ENCODE results near the gene SGCE. TPM values are rescaled to one million over a fixed set of nuclear protein-coding genes. Genes with fewer than 3 reads are reported as not detected.

Gene SGCE
- total RNA-seq, 1 experiment from 2014 or later, result 49.2 TPM

DNA sequence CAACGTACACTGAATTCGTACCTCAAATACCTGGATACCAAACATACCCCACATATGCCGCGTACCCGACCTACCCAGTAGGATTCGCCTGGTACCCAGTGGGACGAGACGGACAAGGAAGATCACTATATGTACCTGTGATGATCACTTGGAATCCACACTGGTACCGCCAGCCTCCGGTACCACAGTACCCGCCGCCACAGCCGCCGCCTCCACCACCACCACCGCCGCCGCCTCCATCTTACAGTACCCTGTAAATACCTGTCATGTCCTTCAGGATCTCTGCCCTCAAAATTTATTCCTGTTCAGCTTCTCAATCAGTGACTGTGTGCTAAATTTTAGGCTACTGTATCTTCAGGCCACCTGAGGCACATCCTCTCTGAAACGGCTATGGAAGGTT is 9.5 kb upstream of the SGCE start:
- no peak overlapping the region for H3K4me3 ChIP-seq (ENCODE audit: low read depth, low read length, poor library complexity, severe bottlenecking)
- CTCF ChIA-PET, result no interaction called here
- no peaks in the 10 kb centered on the region for H3K9me3 ChIP-seq (ENCODE audit: low read depth, low read length, poor library complexity, severe bottlenecking)
- no peak for DNase-seq (ENCODE audit: low spot score)
- TF ChIP-seq, protein P1, sequence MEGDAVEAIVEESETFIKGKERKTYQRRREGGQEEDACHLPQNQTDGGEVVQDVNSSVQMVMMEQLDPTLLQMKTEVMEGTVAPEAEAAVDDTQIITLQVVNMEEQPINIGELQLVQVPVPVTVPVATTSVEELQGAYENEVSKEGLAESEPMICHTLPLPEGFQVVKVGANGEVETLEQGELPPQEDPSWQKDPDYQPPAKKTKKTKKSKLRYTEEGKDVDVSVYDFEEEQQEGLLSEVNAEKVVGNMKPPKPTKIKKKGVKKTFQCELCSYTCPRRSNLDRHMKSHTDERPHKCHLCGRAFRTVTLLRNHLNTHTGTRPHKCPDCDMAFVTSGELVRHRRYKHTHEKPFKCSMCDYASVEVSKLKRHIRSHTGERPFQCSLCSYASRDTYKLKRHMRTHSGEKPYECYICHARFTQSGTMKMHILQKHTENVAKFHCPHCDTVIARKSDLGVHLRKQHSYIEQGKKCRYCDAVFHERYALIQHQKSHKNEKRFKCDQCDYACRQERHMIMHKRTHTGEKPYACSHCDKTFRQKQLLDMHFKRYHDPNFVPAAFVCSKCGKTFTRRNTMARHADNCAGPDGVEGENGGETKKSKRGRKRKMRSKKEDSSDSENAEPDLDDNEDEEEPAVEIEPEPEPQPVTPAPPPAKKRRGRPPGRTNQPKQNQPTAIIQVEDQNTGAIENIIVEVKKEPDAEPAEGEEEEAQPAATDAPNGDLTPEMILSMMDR (conservative IDR thresholded peaks at IDR 0.05; ENCODE audit: low read depth, low read length), result no peak
- no peak for TF ChIP-seq EZH2 (IDR thresholded peaks at IDR 0.05; ENCODE audit: borderline replicate concordance, low read depth, low read length, poor library complexity, severe bottlenecking)
- BruUV-seq (replicated peaks), result no TSS peak
- H3K36me3 ChIP-seq (ENCODE audit: insufficient read depth, low read length, poor library complexity, severe bottlenecking), result no peaks in the 10 kb centered on the region
- POLR2A ChIA-PET (ENCODE audit: low non-redundant PET), result no interaction called here
- H3K27ac ChIP-seq (ENCODE audit: low read depth, low read length, poor library complexity, severe bottlenecking), result no peak overlapping the region
- H3K4me1 ChIP-seq (ENCODE audit: insufficient read depth, low read length, poor library complexity, severe bottlenecking), result peaks cover under 1% of the 10 kb centered on the region
- intact Hi-C loops (cut with micrococcal nuclease; ENCODE audit: unreplicated experiment), result no loop called here
- H3K27me3 ChIP-seq (replicated peaks; ENCODE audit: insufficient read depth, low read depth, low read length, poor library complexity), result no peaks in the 10 kb centered on the region

DNA sequence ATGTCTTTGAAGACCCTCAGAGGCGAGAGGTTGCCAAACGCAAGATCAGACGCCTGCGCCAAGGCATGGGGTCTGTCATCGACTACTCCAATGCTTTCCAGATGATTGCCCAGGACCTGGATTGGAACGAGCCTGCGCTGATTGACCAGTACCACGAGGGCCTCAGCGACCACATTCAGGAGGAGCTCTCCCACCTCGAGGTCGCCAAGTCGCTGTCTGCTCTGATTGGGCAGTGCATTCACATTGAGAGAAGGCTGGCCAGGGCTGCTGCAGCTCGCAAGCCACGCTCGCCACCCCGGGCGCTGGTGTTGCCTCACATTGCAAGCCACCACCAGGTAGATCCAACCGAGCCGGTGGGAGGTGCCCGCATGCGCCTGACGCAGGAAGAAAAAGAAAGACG is 8.1 kb upstream of the SGCE start:
- ChIA-PET CTCF (no interaction called here), POLR2A (ENCODE audit: low non-redundant PET) (no interaction called here)
- no TSS peak for BruUV-seq (replicated peaks)
- Histone ChIP-seq H3K9me3 (ENCODE audit: low read depth, low read length, poor library complexity, severe bottlenecking) (no peaks in the 10 kb centered on the region), H3K27me3 (replicated peaks; ENCODE audit: insufficient read depth, low read depth, low read length, poor library complexity) (no peaks in the 10 kb centered on the region), H3K36me3 (ENCODE audit: insufficient read depth, low read length, poor library complexity, severe bottlenecking) (no peaks in the 10 kb centered on the region), H3K4me3 (ENCODE audit: low read depth, low read length, poor library complexity, severe bottlenecking) (no peak overlapping the region), H3K27ac (ENCODE audit: low read depth, low read length, poor library complexity, severe bottlenecking) (no peak overlapping the region), H3K4me1 (ENCODE audit: insufficient read depth, low read length, poor library complexity, severe bottlenecking) (peaks cover 10% of the 10 kb centered on the region)
- DNase-seq (ENCODE audit: low spot score), result no peak
- no peak for TF ChIP-seq EZH2 (IDR thresholded peaks at IDR 0.05; ENCODE audit: borderline replicate concordance, low read depth, low read length, poor library complexity, severe bottlenecking)
- TF ChIP-seq, protein P1 (conservative IDR thresholded peaks at IDR 0.05; ENCODE audit: low read depth, low read length), result no peak
- intact Hi-C loops (cut with micrococcal nuclease; ENCODE audit: unreplicated experiment), result loop anchor here (5.0 kb wide), 1 partner anchor 533 kb away; no protein-coding TSS in a partner anchor

DNA sequence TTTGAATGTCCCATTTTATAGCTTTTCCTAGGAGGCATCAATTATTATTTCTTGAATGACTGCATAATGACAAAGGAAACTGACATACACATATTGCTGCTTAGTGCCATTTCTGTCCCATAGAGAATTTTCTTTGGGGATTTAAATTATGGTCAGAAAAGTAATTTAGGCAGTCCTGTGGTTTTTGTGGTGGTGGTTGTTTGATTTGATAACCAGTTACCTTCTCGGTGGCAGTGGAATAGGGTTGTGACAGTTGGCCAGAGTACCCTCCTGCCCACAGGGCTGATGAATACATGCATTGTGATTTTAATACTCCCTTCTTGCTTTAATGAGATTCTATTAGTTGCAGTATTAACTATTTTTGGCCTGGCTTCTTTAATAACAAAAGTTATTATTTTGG is 6.6 kb upstream of the SGCE start:
- CTCF ChIA-PET, result no interaction called here
- no peak overlapping the region for H3K4me3 ChIP-seq (ENCODE audit: low read depth, low read length, poor library complexity, severe bottlenecking)
- no TSS peak for BruUV-seq (replicated peaks)
- TF ChIP-seq EZH2 (IDR thresholded peaks at IDR 0.05; ENCODE audit: borderline replicate concordance, low read depth, low read length, poor library complexity, severe bottlenecking), result no peak
- TF ChIP-seq, protein P1 (conservative IDR thresholded peaks at IDR 0.05; ENCODE audit: low read depth, low read length), result no peak
- POLR2A ChIA-PET (ENCODE audit: low non-redundant PET), result no interaction called here
- intact Hi-C loops (cut with micrococcal nuclease; ENCODE audit: unreplicated experiment), result loop anchor here (5.0 kb wide), 1 partner anchor 535 kb away; no protein-coding TSS in a partner anchor
- H3K27me3 ChIP-seq (replicated peaks; ENCODE audit: insufficient read depth, low read depth, low read length, poor library complexity), result no peaks in the 10 kb centered on the region
- H3K9me3 ChIP-seq (ENCODE audit: low read depth, low read length, poor library complexity, severe bottlenecking), result no peaks in the 10 kb centered on the region
- no peak for DNase-seq (ENCODE audit: low spot score)
- H3K27ac ChIP-seq (ENCODE audit: low read depth, low read length, poor library complexity, severe bottlenecking), result no peak overlapping the region
- no peaks in the 10 kb centered on the region for H3K36me3 ChIP-seq (ENCODE audit: insufficient read depth, low read length, poor library complexity, severe bottlenecking)
- peaks cover 13% of the 10 kb centered on the region for H3K4me1 ChIP-seq (ENCODE audit: insufficient read depth, low read length, poor library complexity, severe bottlenecking)

All from A673 (cell line).